HepG2 (cell line): ENCODE results near the gene TMEM132E.

Experiments
- ATF1 ChIP-seq: IDR thresholded peaks from 2 replicates; pipeline ENCODE4 v1.6.1; 2016; ENCODE audit warnings: mild to moderate bottlenecking, control low read depth
- CAMTA2 ChIP-seq: sonication (generic); formaldehyde crosslinking; IDR thresholded peaks from 2 replicates; pipeline ENCODE4 v1.4.0; 2020; ENCODE audit warnings: mild to moderate bottlenecking, missing genetic modification reagents, borderline replicate concordance
- CTCF ChIP-seq: sonication (generic); formaldehyde crosslinking; IDR thresholded peaks from 2 replicates; pipeline ENCODE4 v1.5.0; 2020; ENCODE audit warnings: mild to moderate bottlenecking, missing genetic modification reagents, moderate library complexity

GRCh38 chr17:34582901-34583245 lies 3.5 kb downstream of the TMEM132E start:
- TF ChIP-seq CTCF (CRISPR knock-in tag) = no peak
- TF ChIP-seq CAMTA2 (CRISPR knock-in tag) = no peak
- no peak for TF ChIP-seq ATF1 (CRISPR knock-in tag)
